CD8-positive, alpha-beta memory T cell (primary cell): ENCODE measurements around the gene GJB2. TPM values are rescaled to one million over a fixed set of nuclear protein-coding genes. Genes with fewer than 3 reads are reported as not detected.
A peak's percentile ranks its signal among the peaks of the same experiment; 100 is the strongest.

Source experiments
- CTCF ChIA-PET: fragments of 350-600 bp; sonication (Branson Sonifier 250); formaldehyde crosslinking; loops from one replicate; lab custom pipeline; 2021; ENCODE audit warnings: antibody characterized with exemption; lab: Charles Lee
- POLR2A ChIA-PET: fragments of 350-600 bp; sonication (Branson Sonifier 250); formaldehyde crosslinking; loops from one replicate; lab custom pipeline; 2021; ENCODE audit warnings: antibody characterized with exemption; lab: Charles Lee
- DNase-seq, 5 donors: peaks; one replicate each; pipeline versions ENCODE4 v3.0.0 to v3.0.0-alpha.2; 2020 to 2022; ENCODE audit warnings: mixed read lengths in 1 of 5
- H3K27ac ChIP-seq: one replicate; pipeline ENCODE4 v1.7.0; 2013; ENCODE audit warnings: low read depth, mild to moderate bottlenecking, low read length, moderate library complexity
- H3K27me3 ChIP-seq: 2 replicates; pipeline ENCODE4 v1.7.0; 2013; ENCODE audit warnings: low read length, mild to moderate bottlenecking; ENCODE audit not compliant: insufficient read depth, poor library complexity, severe bottlenecking
- H3K36me3 ChIP-seq: 2 replicates; pipeline ENCODE4 v1.7.0; 2013; ENCODE audit warnings: mild to moderate bottlenecking, low read length, moderate library complexity; ENCODE audit not compliant: insufficient read depth
- H3K4me1 ChIP-seq: 2 replicates; pipeline ENCODE4 v1.7.0; 2013; ENCODE audit warnings: mild to moderate bottlenecking, low read length, moderate library complexity; ENCODE audit not compliant: insufficient read depth
- H3K4me3 ChIP-seq: 2 replicates; pipeline ENCODE4 v1.7.0; 2013; ENCODE audit warnings: mild to moderate bottlenecking, low read length
- H3K9me3 ChIP-seq: 2 replicates; pipeline ENCODE4 v1.7.0; 2013; ENCODE audit warnings: mild to moderate bottlenecking, low read length
- H3K27ac Mint-ChIP-seq, 8 donors: one replicate each; pipeline ENCODE4 v1.8.0; 2020 to 2021; ENCODE audit warnings: mixed read lengths in 8 of 8, mild to moderate bottlenecking in 6 of 8, inconsistent platforms in 3 of 8, moderate library complexity in 3 of 8
- H3K27me3 Mint-ChIP-seq, 2 donors: one replicate each; pipeline ENCODE4 v1.8.0; 2020 to 2021; ENCODE audit warnings: mixed read lengths in 2 of 2, mild to moderate bottlenecking in 1 of 2, moderate library complexity in 1 of 2
- H3K36me3 Mint-ChIP-seq, 3 donors: one replicate each; pipeline ENCODE4 v1.8.0; 2020 to 2021; ENCODE audit warnings: mixed read lengths in 3 of 3, inconsistent platforms in 1 of 3, mild to moderate bottlenecking in 1 of 3
- H3K4me1 Mint-ChIP-seq, 3 donors: one replicate each; pipeline ENCODE4 v1.8.0; 2020 to 2021; ENCODE audit warnings: mixed read lengths in 3 of 3, inconsistent platforms in 1 of 3, mild to moderate bottlenecking in 1 of 3
- H3K4me3 Mint-ChIP-seq, 7 donors: one replicate each; pipeline ENCODE4 v1.8.0; 2020 to 2021; ENCODE audit warnings: mixed read lengths in 7 of 7, mild to moderate bottlenecking in 6 of 7, moderate library complexity in 4 of 7, inconsistent platforms in 2 of 7
- H3K9me3 Mint-ChIP-seq, 5 donors: one replicate each; pipeline ENCODE4 v1.8.0; 2020 to 2022; ENCODE audit warnings: mixed read lengths in 5 of 5, mild to moderate bottlenecking in 3 of 5, moderate library complexity in 2 of 5, inconsistent platforms in 1 of 5
- polyA plus RNA-seq: library from polyadenylated mRNA; unstranded; fragments of 300-500 nt; fragmentation: Illumina TruSeq; gene quantifications from one replicate; pipeline ENCODE4 v1.2.3, GENCODE V29; 2021
- total RNA-seq, 2 experiments: library from RNA; stranded (reverse); gene quantifications; one replicate each; pipeline ENCODE4 v1.2.3, GENCODE V29; 2021

GJB2 gene
- total and polyA plus RNA-seq, 3 experiments from 2014 or later = 27.3 to 27.6 TPM; not detected in 1

DNA sequence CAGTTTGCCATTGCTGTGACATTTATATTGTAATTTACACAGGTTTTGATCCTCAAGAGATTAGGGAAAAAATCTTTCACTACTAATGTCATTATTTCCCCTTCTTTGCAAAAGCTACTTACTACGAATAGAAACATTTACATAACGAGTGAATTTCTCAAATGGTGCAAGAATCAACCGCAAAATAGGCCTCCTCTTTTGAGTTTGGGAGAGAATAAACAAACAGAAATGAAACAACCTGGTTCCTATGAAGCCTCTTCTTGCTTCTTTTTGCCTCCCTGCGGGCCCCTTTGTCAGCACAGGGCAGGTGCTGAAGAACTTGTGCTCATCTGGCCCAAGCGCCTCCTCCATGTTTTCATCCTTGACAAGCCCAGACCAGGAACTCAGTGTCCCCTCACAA is 21.8 kb downstream of the GJB2 start:
- no peak overlapping the region for H3K27ac Mint-ChIP-seq
- CTCF ChIA-PET = interaction anchor here (1.0 kb wide), 1 partner anchor 43 kb away, joined by 3 read pairs; no protein-coding TSS in a partner anchor
- no peaks in the 10 kb centered on the region for H3K36me3 Mint-ChIP-seq

DNA sequence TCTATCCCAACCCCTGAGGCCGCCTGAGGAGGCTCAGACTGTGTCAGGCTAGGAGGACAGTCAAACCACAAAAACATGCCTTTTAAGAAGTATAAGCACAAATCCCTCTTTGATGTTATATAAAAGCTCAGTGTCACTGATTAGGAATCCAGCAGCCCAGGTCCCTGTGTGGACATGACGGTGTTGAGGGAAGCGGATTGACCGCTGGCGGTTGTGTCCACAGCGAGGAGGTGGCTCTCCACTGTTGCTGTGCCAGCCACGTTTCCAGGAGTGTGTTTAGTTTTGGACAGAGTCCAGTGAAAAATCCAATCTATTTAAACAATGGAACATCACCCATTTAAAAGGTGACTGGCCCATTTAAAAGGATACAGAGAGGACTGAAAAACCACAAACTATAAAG is 24.3 kb downstream of the GJB2 start:
- CTCF ChIA-PET = no interaction called here
- no peaks in the 10 kb centered on the region for H3K36me3 Mint-ChIP-seq
- no peak for DNase-seq
- Histone ChIP-seq H3K27ac (no peak overlapping the region), H3K36me3 (no peaks in the 10 kb centered on the region), H3K27me3 (no peaks in the 10 kb centered on the region), H3K4me3 (no peak overlapping the region), H3K9me3 (no peaks in the 10 kb centered on the region), H3K4me1 (no peaks in the 10 kb centered on the region)
- H3K4me3 Mint-ChIP-seq = no peak overlapping the region
- no peak overlapping the region for H3K27ac Mint-ChIP-seq
- peaks cover 39 to 78% of the 10 kb centered on the region in 2 donors for H3K27me3 Mint-ChIP-seq
- no peaks in the 10 kb centered on the region for H3K9me3 Mint-ChIP-seq
- H3K4me1 Mint-ChIP-seq = peaks cover 0 to 2% (median 2%) of the 10 kb centered on the region in 3 donors
- POLR2A ChIA-PET = no interaction called here

More for the DNA sequence above, 21.8 kb downstream of the GJB2 start:
- no peak overlapping the region for H3K27ac ChIP-seq
- H3K27me3 ChIP-seq = no peaks in the 10 kb centered on the region
- H3K9me3 ChIP-seq = no peaks in the 10 kb centered on the region
- H3K4me3 ChIP-seq = no peak overlapping the region
- Mint-ChIP-seq H3K4me1 (peaks cover 3 to 9% (median 7%) of the 10 kb centered on the region in 3 donors), H3K27me3 (peaks cover 46 to 91% of the 10 kb centered on the region in 2 donors), H3K9me3 (no peaks in the 10 kb centered on the region), H3K4me3 (no peak overlapping the region)
- POLR2A ChIA-PET = no interaction called here
- no peak for DNase-seq
- no peaks in the 10 kb centered on the region for H3K36me3 ChIP-seq
- H3K4me1 ChIP-seq = no peaks in the 10 kb centered on the region

DNA sequence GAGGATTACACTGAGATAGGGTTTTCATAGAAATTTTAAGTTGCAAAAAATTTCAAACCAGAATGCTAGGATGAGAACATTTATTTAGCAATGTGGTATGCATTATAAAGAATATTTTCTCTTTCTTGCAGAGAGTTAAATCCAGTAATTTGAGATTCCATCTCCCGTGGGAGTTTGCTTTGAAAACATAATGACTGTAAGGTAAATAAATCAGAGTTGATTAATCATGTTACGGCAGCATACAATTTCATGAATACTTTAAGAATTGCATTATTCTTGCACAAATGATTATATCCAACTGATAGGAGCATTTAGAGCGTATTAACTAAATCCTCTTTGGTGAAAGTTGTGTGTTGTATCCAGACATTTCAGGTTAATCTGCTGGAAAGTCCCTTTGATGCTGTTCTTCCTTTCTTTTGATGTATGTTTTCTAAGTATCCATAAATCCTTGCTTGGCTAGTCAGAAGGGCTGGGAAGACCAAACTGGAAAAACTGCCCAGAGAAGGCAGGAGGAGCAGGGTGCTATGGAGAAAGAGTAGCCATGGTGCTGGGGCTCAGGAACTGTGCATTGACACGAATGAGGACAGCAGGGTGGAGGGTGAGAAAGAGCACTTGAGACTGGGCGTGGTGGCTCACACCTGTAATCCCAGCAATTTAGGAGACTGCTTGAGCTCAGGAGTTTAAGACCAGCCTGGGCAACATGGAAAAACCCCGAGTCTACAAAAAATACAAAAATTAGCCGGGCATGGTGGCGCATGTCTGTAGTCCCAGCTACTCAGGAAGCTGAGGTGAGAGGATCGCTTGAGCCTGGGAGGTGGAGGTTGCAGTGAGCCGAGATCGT is 27.1 kb downstream of the GJB2 start:
- Histone ChIP-seq H3K4me3 (no peak overlapping the region), H3K36me3 (no peaks in the 10 kb centered on the region), H3K9me3 (no peaks in the 10 kb centered on the region), H3K4me1 (peaks cover 6% of the 10 kb centered on the region), H3K27me3 (peaks cover 10% of the 10 kb centered on the region), H3K27ac (no peak overlapping the region)
- Mint-ChIP-seq H3K27ac (no peak overlapping the region), H3K27me3 (peaks cover 33 to 66% of the 10 kb centered on the region in 2 donors), H3K36me3 (no peaks in the 10 kb centered on the region), H3K4me3 (peak overlapping the region in 1 of 7 donors; percentile 14), H3K9me3 (no peaks in the 10 kb centered on the region), H3K4me1 (peaks cover 0 to 13% (median 10%) of the 10 kb centered on the region in 3 donors)
- DNase-seq = no peak
- CTCF ChIA-PET = no interaction called here
- POLR2A ChIA-PET = no interaction called here

DNA sequence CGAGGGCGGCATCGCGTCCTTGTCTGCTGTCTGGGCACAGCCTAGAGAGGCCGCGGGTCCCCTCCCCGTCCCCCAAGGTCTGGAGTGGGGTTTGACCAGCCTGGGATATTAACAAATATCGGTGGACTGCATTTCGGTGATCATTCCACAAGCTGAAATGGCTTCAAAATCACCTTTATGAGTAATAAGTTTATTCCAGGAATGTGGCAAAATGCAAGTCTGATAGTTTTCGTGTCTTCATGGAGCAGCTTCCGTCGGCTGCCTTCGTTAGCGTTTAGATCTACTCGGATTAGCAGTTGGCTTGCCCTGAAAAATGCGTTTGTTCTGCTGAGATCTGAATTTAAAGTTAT is 30.8 kb downstream of the GJB2 start:
- peaks cover 8 to 23% (median 19%) of the 10 kb centered on the region in 3 donors for H3K4me1 Mint-ChIP-seq
- Histone ChIP-seq H3K4me3 (no peak overlapping the region), H3K36me3 (no peaks in the 10 kb centered on the region), H3K27ac (no peak overlapping the region), H3K4me1 (peaks cover 6% of the 10 kb centered on the region), H3K27me3 (peaks cover 20% of the 10 kb centered on the region), H3K9me3 (no peaks in the 10 kb centered on the region)
- H3K9me3 Mint-ChIP-seq = no peaks in the 10 kb centered on the region
- peak overlapping the region in 2 of 8 donors; percentile 34 to 47 for H3K27ac Mint-ChIP-seq
- ChIA-PET CTCF (interaction anchor here (1.1 to 1.6 kb wide), 2 partner anchors 177 to 234 kb away, joined by 4 to 6 read pairs; no protein-coding TSS in a partner anchor), POLR2A (no interaction called here)
- H3K4me3 Mint-ChIP-seq = peak overlapping the region; percentile 66 to 89 (median 79)
- H3K36me3 Mint-ChIP-seq = peaks cover 0 to 2% (median 0%) of the 10 kb centered on the region in 3 donors
- H3K27me3 Mint-ChIP-seq = peaks cover 26 to 58% of the 10 kb centered on the region in 2 donors
- DNase-seq = no peak

DNA sequence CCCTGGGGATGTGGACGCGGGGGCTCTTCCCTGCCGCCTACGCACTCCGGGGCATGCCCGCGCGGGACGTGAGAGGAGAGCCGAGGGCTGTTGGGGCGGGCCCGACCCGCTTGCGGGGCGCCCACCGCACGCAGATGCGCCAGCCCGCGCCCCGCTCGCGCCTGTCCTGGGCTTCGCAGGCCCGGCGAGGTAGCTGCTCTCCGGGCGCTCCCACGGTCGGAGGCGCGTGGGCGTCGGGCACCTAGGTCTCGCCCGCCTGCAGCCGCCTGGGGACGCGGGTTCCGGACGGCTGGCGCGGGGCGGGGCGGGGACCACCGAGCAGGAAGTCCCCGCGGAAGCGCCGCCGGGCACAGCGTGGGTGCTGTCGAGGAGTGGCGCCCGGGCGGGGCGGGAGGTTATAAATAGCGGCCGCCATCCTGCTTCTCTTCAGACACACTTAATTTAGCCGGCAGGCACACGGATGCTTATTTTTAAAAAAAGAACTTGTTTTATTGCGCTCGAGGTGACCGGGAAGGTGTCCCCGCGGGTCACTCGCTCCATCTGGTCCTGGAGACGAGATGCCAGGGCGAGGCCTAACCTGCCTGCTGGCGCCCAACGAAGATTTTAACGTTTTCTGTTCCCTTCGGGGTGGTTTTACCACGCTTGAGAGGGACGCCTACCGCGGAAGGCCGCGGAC is 31.3 kb downstream of the GJB2 start:
- CTCF ChIA-PET = interaction anchor here (1.1 to 2.4 kb wide), 3 partner anchors 34 to 234 kb away, joined by 4 to 15 read pairs (median 6); no protein-coding TSS in a partner anchor
- Histone ChIP-seq H3K27ac (no peak overlapping the region), H3K4me3 (no peak overlapping the region), H3K27me3 (peaks cover 20% of the 10 kb centered on the region), H3K9me3 (no peaks in the 10 kb centered on the region), H3K36me3 (no peaks in the 10 kb centered on the region), H3K4me1 (peaks cover 6% of the 10 kb centered on the region)
- Mint-ChIP-seq H3K27ac (peak overlapping the region in 2 of 8 donors; percentile 34 to 47), H3K36me3 (peaks cover 0 to 2% (median 0%) of the 10 kb centered on the region in 3 donors), H3K4me1 (peaks cover 8 to 23% (median 19%) of the 10 kb centered on the region in 3 donors), H3K27me3 (peaks cover 23 to 54% of the 10 kb centered on the region in 2 donors), H3K9me3 (no peaks in the 10 kb centered on the region), H3K4me3 (peak overlapping the region; percentile 73 to 90 (median 82))
- DNase-seq = peak; percentile 38 to 74 (median 58)
- POLR2A ChIA-PET = no interaction called here

DNA sequence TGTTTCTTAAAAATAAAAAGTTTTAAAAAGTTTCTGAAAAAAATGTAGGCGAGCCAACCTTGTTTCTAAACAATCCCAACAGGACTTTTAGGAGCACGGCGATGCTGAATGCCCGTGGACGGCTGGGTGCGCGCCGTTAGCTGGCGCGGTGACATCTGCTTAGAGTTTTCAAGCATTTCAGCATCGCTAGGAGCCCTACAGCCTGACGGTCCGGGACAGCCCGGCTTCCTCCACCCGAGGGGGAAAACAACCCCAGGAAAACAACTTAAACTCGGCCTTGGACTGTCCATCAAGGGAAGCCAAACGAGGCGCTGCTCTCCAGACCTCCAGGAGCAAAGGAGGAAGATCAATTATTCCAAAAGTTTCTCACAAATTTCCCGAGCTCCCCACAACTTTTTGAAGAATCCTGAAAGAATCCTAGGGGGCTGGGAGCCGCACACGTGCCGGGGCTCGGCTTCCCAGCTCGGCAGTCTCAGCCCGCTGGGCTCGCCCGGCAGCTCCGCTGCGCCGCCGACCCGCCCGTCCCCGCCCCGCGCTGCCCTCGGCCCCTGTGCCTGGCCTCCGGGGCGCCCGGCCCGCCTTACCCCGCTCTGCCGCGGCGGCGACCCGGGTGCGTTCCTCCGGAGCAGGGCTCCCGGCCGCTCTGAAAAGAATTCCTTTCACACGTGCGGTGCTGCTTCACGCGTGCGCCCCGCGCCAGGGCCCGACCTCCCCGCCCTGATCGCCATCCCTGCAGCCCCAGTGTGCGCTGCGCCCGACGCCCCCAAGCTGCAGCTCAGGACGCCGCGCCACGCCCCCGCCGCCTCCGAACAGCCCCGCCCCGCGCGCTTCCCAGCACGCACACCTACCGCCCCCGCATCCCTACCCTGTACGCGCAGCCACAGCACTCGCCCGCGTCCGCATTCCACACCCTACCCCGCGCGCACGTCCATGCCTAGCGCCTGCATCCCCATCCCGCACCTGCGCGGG is 32.1 kb downstream of the GJB2 start, which contains the start of gene GJA3:
Gene GJA3 (minus strand): TSS at position 747 of the 969 bp plus-strand sequence. CDS start 17,764 bp downstream, outside the sequence.
- no peaks in the 10 kb centered on the region for H3K9me3 Mint-ChIP-seq
- peaks cover 8 to 23% (median 19%) of the 10 kb centered on the region in 3 donors for H3K4me1 Mint-ChIP-seq
- peak within 1 kb of the TSS in 7 of 8 donors; percentile 4 to 73 (median 45) for H3K27ac Mint-ChIP-seq
- H3K27me3 Mint-ChIP-seq = peaks cover 20 to 46% of the 10 kb centered on the region in 2 donors
- H3K9me3 ChIP-seq = no peaks in the 10 kb centered on the region
- H3K36me3 Mint-ChIP-seq = peaks cover 0 to 2% (median 0%) of the 10 kb centered on the region in 3 donors
- H3K27me3 ChIP-seq = peaks cover 20% of the 10 kb centered on the region
- no peak within 1 kb of the TSS for H3K4me3 ChIP-seq
- no peak within 1 kb of the TSS for H3K27ac ChIP-seq
- ChIA-PET POLR2A (interaction anchor here (0.6 to 0.8 kb wide), 2 partner anchors 41 to 230 kb away, joined by 4 to 5 read pairs; no protein-coding TSS in a partner anchor), CTCF (interaction anchor here (1.3 to 2.4 kb wide), 2 partner anchors 33 to 70 kb away, joined by 5 to 15 read pairs; no protein-coding TSS in a partner anchor)
- peak within 1 kb of the TSS; percentile 82 to 90 (median 87) for H3K4me3 Mint-ChIP-seq
- DNase-seq = peak; percentile 36 to 76 (median 54)
- peaks cover 6% of the 10 kb centered on the region for H3K4me1 ChIP-seq
- no peaks in the 10 kb centered on the region for H3K36me3 ChIP-seq
